Endodermal cell (in vitro differentiated cells): ENCODE measurements around the gene ERCC6L. TPM values are rescaled to one million over a fixed set of nuclear protein-coding genes. Genes with fewer than 3 reads are reported as not detected.

Source experiments
- DNase-seq: peaks from one replicate; pipeline ENCODE4 v3.0.0-alpha.2; 2017
- H3K27ac ChIP-seq: 2 replicates; pipeline ENCODE4 v1.5.1; 2013; ENCODE audit warnings: mild to moderate bottlenecking, low read depth, low read length, moderate library complexity
- H3K27me3 ChIP-seq: 2 replicates; pipeline ENCODE4 v1.6.1; 2013; ENCODE audit warnings: mild to moderate bottlenecking, low read length, moderate library complexity; ENCODE audit not compliant: insufficient read depth, control insufficient read depth, poor library complexity, severe bottlenecking
- H3K36me3 ChIP-seq: 2 replicates; pipeline ENCODE4 v1.7.0; 2013; ENCODE audit warnings: mild to moderate bottlenecking, low read length, moderate library complexity; ENCODE audit not compliant: control insufficient read depth, insufficient read depth
- H3K4me1 ChIP-seq: one replicate; pipeline ENCODE4 v1.7.0; 2013; ENCODE audit warnings: low read length; ENCODE audit not compliant: control insufficient read depth, insufficient read depth
- H3K4me3 ChIP-seq: 2 replicates; pipeline ENCODE4 v1.5.1; 2013; ENCODE audit warnings: mild to moderate bottlenecking, low read length, moderate library complexity
- H3K9ac ChIP-seq: 2 replicates; pipeline ENCODE4 v1.6.1; 2013; ENCODE audit warnings: mild to moderate bottlenecking, low read length, moderate library complexity; ENCODE audit not compliant: poor library complexity, severe bottlenecking; ENCODE audit errors: extremely low read depth
- H3K9me3 ChIP-seq: 2 replicates; pipeline ENCODE4 v1.6.1; 2013; ENCODE audit warnings: mild to moderate bottlenecking, low read length, moderate library complexity; ENCODE audit not compliant: control insufficient read depth
- H3K27ac Mint-ChIP-seq: 2 replicates; pipeline ENCODE4 v1.8.0; 2020; ENCODE audit warnings: mixed read lengths
- H3K27me3 Mint-ChIP-seq: 2 replicates; pipeline ENCODE4 v1.8.0; 2021; ENCODE audit warnings: mild to moderate bottlenecking, mixed read lengths; ENCODE audit not compliant: insufficient read depth
- H3K36me3 Mint-ChIP-seq: 2 replicates; pipeline ENCODE4 v1.8.0; 2020; ENCODE audit warnings: low read depth, mixed read lengths
- H3K4me1 Mint-ChIP-seq: 2 replicates; pipeline ENCODE4 v1.8.0; 2020; ENCODE audit warnings: mixed read lengths
- H3K4me3 Mint-ChIP-seq: 2 replicates; pipeline ENCODE4 v1.8.0; 2020; ENCODE audit warnings: mild to moderate bottlenecking, moderate library complexity, mixed read lengths
- H3K9me3 Mint-ChIP-seq: 2 replicates; pipeline ENCODE4 v1.8.0; 2020; ENCODE audit warnings: mild to moderate bottlenecking, mixed read lengths
- CTCF ChIP-seq: fragments of 200-600 bp; sonication (generic); conservative IDR thresholded peaks from 2 replicates; pipeline ENCODE4 v1.5.0; 2021; ENCODE audit warnings: antibody characterized with exemption, mild to moderate bottlenecking
- WGBS, 2 experiments: methylation state at CpG; one replicate each; pipeline versions ENCODE4 v1.1.5 to v1.1.7; 2013; ENCODE audit warnings: missing lambda C conversion rate in 2 of 2, mixed read lengths in 1 of 2; ENCODE audit not compliant: insufficient coverage in 1 of 2, insufficient read length in 1 of 2; 5-methylcytosine and 5-hydroxymethylcytosine counted together
- total RNA-seq, 2 donors: library from RNA; stranded (reverse); fragmentation: NEBNext Ultra II Directional in 1 of 2; extraction: Animal tissue kit (Norgen Biotek cat#: 25700) in 1 of 2; gene quantifications; 2 replicates in 1 of 2; 3 replicates in 1 of 2; pipeline ENCODE4 v1.2.1, GENCODE V29; 2021

Gene ERCC6L
- total RNA-seq, 2 donors from 2014 or later: 11.3 to 17.9 TPM

GRCh38 chrX:72255445-72255844 lies 16.6 kb upstream of the ERCC6L start:
- Histone ChIP-seq H3K9ac (no peak overlapping the region), H3K27me3 (no peaks in the 10 kb centered on the region), H3K4me1 (no peaks in the 10 kb centered on the region), H3K27ac (no peak overlapping the region), H3K9me3 (no peaks in the 10 kb centered on the region), H3K4me3 (no peak overlapping the region), H3K36me3 (no peaks in the 10 kb centered on the region)
- H3K4me3 Mint-ChIP-seq: peak overlapping the region; percentile 40
- no peak overlapping the region for H3K27ac Mint-ChIP-seq
- TF ChIP-seq CTCF: no peak
- WGBS, 2 experiments: 22 to 23% methylated on average over 11 to 23 of the region's 24 CpGs
- H3K27me3 Mint-ChIP-seq: peaks cover 8% of the 10 kb centered on the region
- H3K36me3 Mint-ChIP-seq: peaks cover 2% of the 10 kb centered on the region
- peaks cover 17% of the 10 kb centered on the region for H3K4me1 Mint-ChIP-seq
- H3K9me3 Mint-ChIP-seq: peaks cover 55% of the 10 kb centered on the region
- peak; percentile 66 for DNase-seq

GRCh38 chrX:72254816-72255215 lies 16.0 kb upstream of the ERCC6L start:
- H3K27me3 ChIP-seq: no peaks in the 10 kb centered on the region
- no peaks in the 10 kb centered on the region for H3K36me3 ChIP-seq
- Mint-ChIP-seq H3K27me3 (peaks cover 8% of the 10 kb centered on the region), H3K36me3 (peaks cover 2% of the 10 kb centered on the region), H3K4me1 (peaks cover 17% of the 10 kb centered on the region), H3K4me3 (no peak overlapping the region), H3K9me3 (peaks cover 55% of the 10 kb centered on the region), H3K27ac (no peak overlapping the region)
- H3K4me3 ChIP-seq: no peak overlapping the region
- H3K27ac ChIP-seq: no peak overlapping the region
- no peaks in the 10 kb centered on the region for H3K4me1 ChIP-seq
- no peak overlapping the region for H3K9ac ChIP-seq
- DNase-seq: no peak
- WGBS, 2 experiments: 30% methylated on average over 12 of the region's 17 CpGs; no CpG with 5 or more reads in 1 of the 2 experiments
- no peak for TF ChIP-seq CTCF
- H3K9me3 ChIP-seq: no peaks in the 10 kb centered on the region

- Histone ChIP-seq H3K4me3 (no peak overlapping the region), H3K9ac (no peak overlapping the region), H3K36me3 (no peaks in the 10 kb centered on the region), H3K4me1 (no peaks in the 10 kb centered on the region), H3K27ac (no peak overlapping the region), H3K9me3 (no peaks in the 10 kb centered on the region), H3K27me3 (no peaks in the 10 kb centered on the region)
- no peak for DNase-seq
- Mint-ChIP-seq H3K9me3 (peaks cover 61% of the 10 kb centered on the region), H3K27ac (no peak overlapping the region), H3K27me3 (peaks cover 8% of the 10 kb centered on the region), H3K4me1 (peaks cover 17% of the 10 kb centered on the region), H3K4me3 (no peak overlapping the region), H3K36me3 (peaks cover 2% of the 10 kb centered on the region)
- TF ChIP-seq CTCF: no peak
Observed at GRCh38 chrX:72253686-72254085, 14.9 kb upstream of the ERCC6L start.
